IPS-NIHi11 (cell line): Measurements from ENCODE around the gene TPPP2.

Experiments
- DNase-seq: peaks from one replicate; pipeline ENCODE4 v3.0.0; 2012; ENCODE audit warnings: mixed read lengths, low spot score

TPPP2 gene

DNA sequence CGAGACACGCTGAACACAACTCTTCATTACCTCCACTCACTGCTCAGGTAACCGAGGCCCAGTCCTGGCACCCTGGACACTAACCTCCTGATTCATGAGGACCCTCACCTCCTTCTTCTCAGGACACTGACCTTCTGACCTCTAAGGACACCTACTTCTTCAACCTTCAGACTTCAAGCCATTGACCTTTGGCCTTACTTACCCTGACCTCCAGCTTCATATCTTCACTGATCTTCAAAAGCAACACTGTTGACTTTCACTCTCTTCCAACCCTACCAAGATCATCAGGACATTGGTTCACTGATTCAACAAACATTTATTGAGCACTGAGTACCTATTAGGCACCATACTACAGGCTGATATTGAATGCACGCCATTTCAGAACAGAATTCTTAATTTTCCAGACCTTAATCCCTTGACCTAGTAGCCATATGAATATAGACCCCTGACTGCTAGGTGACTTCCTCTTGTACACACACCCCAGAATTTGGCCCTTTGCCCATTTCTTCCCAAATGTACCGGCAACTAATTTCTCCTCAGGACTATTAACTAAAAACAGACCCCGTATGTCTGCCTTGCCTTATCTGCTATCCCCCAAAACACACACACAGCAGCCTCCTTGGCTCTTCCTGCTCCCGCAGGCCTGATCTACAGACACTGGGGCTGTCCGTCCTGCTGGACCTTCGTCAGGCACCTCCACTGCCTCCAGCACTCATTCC lies 45.9 kb downstream of the TPPP2 start:
- no peak for DNase-seq

DNA sequence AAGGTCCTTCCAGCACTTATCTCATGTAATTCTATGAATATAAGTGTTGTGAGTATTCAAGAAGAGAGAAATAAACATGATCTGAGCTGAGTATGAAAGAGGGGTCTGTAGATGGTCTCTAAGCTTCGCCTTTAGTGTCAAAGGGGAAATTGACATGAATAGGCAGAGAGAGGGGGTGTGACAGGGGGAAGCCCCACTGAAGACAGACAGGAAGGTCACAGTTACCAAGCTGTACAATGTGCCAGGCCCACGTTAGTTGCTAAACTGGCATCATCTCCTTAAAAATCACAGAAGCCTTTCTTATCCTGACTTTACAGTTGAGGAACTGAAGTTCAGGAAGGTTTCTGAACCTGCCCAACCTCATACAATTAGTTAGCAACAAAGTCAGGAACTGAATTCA lies 47.7 kb downstream of the TPPP2 start:
- no peak for DNase-seq

DNA sequence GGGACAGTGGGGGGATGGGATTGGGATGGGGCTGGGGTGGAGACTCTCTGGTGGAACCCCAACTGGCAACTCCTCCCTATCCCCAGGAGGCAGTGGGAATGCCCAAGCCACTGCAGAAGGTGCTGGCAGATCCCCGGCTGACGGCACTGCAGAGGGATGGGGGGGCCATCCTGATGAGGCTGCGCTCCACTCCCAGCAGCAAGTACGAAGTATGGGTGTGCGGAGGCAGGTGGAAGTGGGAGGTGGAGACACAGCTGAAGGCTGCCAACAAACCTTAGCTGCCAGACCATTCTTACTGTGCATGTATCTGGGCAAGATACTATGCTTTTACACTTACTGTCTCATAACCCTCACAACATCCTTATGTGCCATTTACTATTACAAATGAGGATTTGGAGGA lies 48.3 kb downstream of the TPPP2 start:
- no peak for DNase-seq

DNA sequence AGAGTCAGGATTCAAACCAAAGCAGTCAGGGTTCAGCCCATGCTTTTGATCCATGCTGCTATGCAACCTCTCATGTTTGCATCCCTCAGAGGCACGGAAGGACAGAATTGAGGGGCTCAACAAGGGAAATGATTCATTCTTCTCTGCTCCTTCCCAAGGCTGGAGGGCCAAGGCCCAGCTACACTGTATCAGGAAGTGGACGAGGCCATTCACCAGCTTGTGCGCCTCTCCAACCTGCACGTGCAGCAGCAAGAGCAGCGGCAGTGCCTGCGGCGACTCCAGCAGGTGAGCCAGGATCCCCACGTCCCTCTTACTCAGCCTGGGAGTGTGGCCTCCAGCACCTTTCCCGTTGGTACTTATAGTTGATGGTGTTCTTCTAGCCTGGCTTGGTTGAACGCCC lies 48.7 kb downstream of the TPPP2 start:
- no peak for DNase-seq

DNA sequence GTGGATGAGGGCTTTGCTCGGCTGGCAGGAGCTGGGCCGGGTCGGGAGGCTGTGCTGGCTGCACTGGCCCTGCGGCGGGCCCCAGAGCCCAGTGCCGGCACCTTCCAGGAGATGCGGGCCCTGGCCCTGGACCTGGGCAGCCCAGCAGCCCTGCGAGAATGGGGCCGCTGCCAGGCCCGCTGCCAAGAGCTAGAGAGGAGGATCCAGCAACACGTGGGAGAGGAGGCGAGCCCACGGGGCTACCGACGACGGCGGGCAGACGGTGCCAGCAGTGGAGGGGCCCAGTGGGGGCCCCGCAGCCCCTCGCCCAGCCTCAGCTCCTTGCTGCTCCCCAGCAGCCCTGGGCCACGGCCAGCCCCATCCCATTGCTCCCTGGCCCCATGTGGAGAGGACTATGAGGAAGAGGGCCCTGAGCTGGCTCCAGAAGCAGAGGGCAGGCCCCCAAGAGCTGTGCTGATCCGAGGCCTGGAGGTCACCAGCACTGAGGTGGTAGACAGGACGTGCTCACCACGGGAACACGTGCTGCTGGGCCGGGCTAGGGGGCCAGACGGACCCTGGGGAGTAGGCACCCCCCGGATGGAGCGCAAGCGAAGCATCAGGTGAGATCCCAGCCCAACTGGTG lies 51.6 kb downstream of the TPPP2 start:
- DNase-seq, result no peak
